GM18951 (cell line): Measurements from ENCODE around the gene DPP8.

Source experiments
- POLR2A ChIP-seq: IDR thresholded peaks from 4 replicates; pipeline ENCODE4 v1.6.1; 2011; ENCODE audit warnings: mild to moderate bottlenecking; ENCODE audit not compliant: insufficient read length, insufficient read depth; ENCODE audit errors: extremely low read depth
- in situ Hi-C: fragments of 300-500 bp; cut with MboI; formaldehyde crosslinking; loops from one replicate; pipeline ENCODE4 v1.12.0; 2022; ENCODE audit warnings: low sequenced_read_pairs, mixed read lengths, inconsistent platforms; ENCODE audit not compliant: unreplicated experiment

DPP8 gene

DNA sequence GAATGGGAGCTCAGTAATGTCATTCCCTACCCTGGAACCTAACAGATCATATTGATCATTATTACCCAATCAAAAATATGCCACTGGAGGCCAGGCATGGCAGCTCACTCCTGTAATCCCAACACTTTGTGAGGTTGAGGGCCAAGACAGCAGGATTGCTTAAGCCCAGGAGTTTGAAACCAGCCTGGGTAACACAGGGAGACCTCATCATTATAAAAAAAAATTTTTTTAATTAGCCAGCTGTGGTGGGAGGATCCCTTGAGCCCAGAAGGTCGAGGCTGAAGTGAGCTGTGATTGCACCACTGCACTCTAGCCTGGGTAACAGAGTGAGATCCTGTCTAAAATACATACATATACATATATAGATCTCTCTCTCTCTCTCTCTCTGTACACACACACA, 104.9 kb downstream of the DPP8 start:
- TF ChIP-seq POLR2A: no peak
- in situ Hi-C loops: no loop called here

DNA sequence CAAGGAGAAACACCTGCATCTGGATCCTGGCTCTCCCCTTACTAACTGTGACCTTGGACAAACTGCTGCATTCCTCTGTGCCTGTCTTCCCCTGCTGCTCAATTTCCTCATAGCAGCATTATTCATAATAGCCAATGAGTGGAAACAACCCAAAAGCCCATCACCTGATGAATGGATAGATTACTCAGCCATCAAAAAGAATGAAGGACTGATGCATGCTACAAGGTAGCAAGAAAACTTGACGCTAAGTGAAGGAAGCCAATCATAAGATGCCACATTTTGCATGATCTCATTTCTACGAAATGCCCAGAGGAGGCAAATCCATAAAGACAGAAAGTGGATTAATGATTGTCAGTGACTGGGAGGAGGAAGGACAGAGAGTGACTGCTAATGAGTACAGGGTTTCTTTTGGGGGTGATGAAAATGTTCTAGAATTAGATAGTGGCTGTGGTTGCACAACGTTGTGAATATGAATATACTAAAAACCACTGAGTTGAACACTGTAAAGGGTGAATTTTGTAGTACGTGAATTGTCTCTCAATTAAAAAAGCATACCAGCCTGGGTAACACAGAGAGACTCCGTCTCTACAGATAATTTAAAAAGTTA, 105.9 kb downstream of the DPP8 start:
- no peak for TF ChIP-seq POLR2A
- in situ Hi-C loops: no loop called here

DNA sequence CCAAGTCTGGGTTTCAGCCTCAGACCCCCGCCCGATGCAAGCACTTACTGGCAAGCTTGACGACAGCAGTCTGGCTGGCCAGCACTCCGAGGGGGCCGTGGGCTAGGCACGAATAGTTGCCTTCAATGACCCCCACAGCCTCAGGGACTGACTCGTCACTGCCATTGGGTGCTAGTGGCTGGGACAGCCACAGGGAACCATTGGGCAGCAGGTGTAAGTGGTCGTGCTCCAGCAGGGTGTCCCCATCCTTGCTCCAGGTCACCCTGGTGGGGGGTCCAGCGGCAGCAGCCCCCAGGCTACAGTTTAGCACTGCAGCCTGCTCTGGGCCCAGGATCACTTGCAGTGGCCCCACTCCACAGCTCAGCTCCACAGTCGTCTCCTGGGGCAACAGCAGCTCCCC, 106.5 kb downstream of the DPP8 start:
- TF ChIP-seq POLR2A: no peak
- in situ Hi-C loops: no loop called here

DNA sequence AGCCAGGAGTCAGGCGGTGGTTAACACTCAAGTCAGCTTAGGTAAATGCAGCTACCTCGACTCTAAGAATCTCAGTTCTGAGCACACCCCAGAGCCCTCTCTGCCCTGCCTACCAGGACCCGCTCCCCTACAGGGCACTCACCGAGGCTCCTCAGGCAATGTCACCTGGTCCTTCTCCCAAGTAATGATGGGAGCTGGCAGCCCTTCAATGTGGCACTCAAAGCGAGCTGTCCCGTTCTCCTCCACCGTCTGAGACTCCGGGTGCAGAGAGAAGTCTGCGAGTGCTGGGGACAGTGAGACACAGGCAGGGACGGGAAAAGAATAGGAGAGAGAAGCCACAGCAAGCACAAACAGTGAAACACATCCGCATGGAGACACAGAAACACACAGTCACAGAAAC, 107.5 kb downstream of the DPP8 start:
- in situ Hi-C loops: no loop called here
- TF ChIP-seq POLR2A: no peak

DNA sequence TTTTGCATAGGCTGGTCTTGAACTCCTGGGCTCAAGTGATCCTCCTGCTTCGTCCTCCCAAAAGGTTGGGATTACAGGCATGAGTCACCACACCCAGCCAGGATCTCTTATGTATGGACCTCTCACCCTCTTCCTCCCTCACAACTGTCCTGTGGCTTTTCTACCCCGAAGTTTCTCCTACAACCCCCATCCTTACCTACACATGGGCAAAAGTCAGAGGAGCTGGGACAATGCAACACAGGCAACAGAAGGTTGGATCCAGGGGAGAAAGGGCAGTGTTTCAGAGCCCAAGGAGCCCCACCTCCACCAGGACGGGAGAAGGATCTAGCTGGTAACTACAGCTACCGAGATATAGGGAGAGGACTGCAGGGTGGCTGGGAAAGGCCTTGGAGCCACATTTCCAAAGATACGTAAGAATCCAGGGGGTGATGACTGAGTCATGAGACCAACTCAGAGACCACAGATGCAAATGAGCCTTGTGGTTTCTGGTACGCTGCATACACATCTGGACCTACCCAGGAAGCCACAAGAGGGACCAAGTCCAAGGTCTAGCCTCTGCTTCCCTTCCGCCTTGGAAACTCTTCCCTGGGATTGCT, 108.4 kb downstream of the DPP8 start:
- in situ Hi-C loops: no loop called here
- no peak for TF ChIP-seq POLR2A

DNA sequence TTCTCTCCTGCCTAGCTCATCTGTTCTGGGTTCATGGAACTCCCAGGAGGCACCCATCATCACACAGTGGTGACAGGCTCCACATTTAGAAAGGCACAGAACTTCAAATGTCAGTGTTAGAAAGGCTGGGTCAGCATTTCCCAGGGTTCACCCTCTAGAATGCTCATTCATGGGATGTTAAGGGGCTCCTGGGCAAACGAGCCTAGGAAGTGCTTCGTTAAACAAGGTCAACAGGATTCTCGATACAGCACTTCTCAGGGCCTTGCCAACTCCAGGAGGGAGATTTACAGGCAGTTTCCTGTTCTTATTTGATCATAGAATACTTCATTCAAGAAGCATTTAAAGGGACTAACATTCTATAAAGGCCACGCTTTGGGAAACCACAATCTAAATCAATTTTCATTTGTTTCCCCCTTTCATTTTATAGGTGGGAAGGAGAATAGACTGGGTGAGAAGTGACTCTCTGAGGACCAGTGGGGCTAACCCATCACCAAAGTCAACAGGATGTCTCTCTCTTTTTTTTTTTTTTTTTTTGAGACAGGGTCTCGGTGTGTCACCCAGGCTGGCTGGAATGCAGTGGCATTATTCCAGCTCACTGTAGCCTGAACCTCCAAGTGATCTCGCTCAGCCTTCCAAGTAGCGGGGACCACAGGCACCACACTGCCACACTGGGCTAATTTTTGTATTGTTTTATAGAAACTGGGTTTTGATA, 109.0 kb downstream of the DPP8 start:
- in situ Hi-C loops: no loop called here
- TF ChIP-seq POLR2A: no peak

DNA sequence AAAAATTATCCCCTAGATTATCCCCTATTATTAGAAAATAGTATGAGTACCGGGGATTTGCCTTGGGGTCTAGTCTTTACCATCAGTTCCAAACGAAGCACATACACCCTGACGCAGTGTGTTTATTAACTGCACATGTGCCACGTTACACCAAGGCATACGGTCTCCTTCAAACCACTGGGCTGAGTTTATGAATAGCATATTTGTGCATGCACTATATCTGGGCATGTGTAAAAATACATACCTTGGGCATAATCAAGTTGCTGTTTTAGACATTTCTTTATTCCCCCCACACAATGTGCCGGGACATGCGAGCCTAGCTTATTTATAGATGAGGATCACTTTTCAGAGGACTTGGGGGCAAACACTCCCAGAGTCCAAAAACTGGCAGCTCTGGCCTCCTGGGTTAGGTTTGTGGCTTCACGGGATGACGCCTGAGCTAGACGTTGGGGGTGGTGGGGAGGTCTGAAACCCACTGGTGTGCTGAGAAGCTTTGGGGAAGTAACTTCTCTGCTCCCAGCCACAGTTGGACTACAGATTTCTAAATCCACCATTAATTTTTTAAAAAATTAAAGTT, 111.0 kb downstream of the DPP8 start:
- in situ Hi-C loops: no loop called here
- no peak for TF ChIP-seq POLR2A

DNA sequence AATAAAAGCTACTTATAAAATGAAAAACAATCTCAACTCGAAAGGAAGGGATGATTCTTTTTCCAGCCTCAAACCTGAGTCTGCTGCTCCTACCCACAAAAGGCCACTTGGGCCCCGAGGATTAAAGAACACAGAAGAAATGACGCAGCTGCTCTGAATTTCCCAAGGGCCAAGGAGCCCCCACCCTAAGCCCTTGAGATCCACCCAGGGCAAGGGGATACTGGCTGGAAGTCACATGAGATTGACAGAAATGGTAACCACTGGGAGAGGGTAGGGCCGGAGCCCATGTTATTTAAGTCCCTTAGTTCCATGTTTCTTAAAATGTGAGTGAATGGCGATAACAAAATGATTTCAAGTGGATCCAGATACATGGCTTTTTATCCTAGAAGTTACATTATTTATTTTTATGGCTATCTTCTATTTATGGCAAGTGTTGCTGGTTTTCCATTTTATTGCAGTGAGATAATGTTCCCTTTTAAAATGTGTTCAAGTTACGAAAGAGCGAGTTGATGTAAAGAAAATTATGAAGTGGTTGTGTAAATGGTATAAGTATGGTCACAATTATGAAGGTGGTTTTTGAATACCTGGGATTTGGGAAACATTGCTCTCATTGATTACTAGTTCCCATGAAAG, 111.6 kb downstream of the DPP8 start:
- no peak for TF ChIP-seq POLR2A
- in situ Hi-C loops: no loop called here

DNA sequence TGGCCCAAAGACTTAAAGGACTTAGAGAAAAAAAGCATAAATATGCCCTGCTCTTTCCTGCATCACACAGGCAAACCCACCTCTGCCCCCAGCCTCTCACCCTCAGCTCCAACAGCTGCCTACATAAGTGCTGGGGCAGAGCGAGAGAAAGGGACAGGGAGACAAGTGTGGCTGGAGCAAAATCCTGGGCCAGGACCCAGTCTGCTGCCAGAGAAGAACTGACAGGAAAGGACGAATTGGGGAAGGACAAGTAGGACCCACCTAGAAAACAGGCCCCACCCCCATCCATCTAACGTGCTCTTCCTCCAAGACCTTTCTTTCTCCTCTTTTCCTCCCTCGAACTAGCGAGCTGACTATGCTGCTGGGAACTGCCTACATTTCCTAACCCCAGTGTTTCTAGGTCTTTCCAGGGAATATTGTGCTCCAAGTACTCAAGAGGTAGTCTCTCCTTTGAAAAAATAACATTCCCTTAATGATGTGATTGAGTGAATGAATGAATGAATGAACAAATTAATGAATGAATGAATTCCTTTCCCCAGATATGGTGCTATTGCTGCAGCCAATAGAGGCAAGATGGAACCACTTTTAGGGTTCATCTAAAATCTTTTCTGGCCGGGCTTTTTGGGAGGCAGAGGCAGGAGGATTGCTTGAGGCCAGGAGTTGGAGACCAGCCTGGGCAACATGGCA, 113.2 kb downstream of the DPP8 start:
- in situ Hi-C loops: no loop called here

DNA sequence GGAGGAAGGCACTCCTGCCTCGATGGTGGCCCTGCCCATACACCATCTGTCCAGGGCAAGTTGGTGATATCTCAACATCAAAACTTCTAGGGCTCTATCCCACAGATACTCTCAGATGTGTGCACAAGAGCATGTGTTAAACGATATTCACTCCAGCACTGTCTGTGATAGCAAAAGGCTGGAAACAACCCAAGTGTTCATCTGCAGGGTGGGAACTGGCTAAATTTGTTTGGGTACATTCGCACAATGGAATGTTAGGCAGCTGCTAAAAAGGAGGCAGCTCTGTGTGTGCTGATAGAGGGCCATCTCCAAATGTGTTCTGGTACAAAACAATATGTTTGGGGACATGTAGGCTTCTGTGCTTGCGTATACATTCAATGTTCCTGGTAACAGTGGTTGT, 114.5 kb downstream of the DPP8 start:
- in situ Hi-C loops: no loop called here
- TF ChIP-seq POLR2A: no peak

More for the DNA sequence above, 113.2 kb downstream of the DPP8 start:
- TF ChIP-seq POLR2A: no peak

DNA sequence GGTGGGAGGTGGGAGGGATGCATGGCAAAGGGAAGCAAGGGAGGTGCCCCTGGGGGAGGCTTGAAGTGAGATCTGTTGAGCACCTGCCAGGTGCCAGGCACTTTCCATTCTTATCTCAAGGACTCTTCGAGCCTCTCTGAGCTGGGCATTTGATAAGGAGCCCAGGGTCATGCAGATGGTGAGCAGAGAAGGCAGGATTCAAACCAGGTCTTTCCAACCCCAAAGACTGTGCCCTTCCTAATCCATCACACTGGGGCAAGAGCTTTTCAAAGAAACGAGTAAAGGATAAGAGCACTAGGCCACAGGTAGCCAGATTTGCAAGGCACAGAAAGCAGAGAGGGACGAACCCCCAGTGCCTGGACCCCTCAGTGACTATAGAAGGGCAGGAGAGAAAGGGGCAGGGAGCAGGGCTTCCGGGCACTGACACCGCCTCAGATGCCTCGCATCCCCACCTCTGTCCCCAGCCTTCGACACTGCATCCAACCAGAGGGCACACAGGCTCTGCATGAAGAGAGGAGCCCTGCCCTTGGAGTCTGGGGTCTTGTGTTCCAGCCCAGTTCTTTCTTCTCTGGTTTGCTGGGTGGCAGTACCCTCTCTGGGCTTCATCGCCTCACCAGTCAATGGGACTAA, 115.8 kb downstream of the DPP8 start:
- in situ Hi-C loops: no loop called here
- no peak for TF ChIP-seq POLR2A

DNA sequence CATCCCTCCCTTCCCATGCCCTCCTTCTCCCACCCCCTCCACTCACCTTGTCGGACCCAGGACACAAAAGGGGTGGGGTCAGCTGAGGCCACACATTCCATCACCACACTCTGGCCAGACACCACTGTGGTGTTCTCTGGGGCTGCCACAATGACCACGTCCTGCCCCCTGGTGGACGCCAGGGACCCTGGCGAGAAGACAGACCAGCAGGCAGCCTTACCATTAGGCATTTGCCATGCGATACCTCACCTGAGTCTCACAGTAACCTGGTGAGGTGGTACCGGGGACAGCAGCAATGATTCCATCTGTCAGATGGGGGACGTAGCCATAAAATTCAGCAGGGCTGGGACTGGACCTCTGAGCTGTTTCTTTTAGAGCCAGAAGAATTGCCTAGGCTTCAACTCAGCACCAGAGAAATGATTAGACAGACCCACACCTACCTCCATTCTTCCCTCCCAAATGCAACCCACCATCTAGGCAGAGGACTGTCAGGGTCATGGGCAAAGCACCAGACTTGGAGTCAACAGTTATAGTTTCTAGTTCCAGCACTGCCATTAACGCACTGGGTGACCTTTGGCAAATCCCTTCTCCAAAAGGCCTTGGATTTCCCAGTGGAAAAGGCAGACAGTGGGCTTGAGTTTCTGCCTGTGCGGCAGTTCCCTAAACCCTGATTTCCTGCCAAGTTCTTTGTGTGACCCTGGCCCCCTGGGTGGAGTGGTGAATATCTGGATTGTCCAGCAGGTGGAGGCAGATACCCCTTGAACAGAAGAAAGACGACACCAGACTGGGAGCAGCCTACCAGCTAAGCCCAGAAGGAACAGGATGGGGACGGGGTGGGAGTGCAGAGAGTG, 116.5 kb downstream of the DPP8 start:
- in situ Hi-C loops: no loop called here
- TF ChIP-seq POLR2A: no peak
